Activated CD8-positive, alpha-beta memory T cell treated with anti-CD3 and anti-CD28 coated beads for 48 hours (primary cell): Measurements from ENCODE around the gene IL2RG.

Source experiments
- DNase-seq, 3 experiments: peaks; one replicate each; pipeline ENCODE4 v3.0.0-alpha.2; 2020; ENCODE audit warnings: low read depth in 2 of 3, low spot score in 2 of 3

IL2RG gene

DNA sequence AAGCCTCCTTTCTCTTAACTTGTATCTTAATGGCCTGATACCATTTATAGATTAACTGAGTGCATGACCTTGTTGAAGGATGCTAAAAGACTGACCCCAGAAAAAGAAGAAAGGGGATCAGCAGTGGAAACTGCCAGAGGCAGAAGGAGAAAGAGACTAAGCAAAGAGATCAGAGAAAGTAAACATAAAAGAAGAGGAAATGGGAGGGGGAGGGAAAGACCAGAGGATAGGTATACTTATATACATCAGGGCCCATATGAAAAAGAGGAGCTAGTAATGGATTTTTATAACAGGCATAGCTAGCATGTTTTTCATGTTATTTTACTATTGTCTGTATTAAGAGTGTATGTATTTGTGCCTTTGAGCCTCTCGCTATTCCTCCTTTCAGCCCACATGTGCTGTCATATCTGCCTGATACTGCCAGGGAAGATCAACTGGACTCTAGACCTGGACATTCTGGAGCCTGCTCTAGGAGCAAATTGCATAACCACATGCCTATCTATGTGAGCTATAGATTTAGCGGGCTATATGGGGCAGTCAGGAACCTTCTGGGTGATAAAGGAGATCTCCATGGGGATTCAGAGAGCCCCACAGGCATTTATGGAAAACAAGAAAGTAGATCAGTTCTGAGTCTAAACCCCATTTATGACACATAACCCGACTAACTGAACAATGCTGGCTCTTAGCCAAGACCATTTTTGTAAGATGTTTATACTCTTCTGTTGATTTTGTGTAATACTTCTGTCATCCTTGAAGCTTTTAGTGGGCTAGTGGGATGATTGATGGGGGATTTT, 29.9 kb downstream of the IL2RG start:
- DNase-seq, result no peak

GRCh38 chrX:71070531-71070930, 40.8 kb downstream of the IL2RG start:
- no peak for DNase-seq

GRCh38 chrX:71068044-71068918, 43.1 kb downstream of the IL2RG start, which contains the start of gene SNX12:
TSS of gene SNX12 (minus strand) at chrX:71068334. CDS start at chrX:71068306, 28 bp downstream.
- DNase-seq, result peak; percentile 45 to 81 (median 58)

DNA sequence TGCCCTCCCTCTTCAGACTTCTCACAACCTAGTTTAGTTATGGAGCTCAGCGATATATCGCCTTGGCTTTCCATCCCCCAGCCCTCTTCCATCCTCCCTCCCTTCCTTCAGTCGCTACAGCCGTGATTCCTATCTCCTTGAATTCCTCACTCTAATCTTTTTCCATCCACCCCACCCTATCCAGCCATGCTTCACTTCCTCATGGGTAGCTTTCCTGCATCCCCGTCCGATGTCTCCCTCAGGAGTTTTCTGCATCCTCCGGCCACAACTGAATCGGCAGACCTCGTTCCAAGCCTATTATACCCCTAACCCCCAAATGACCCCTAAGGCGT, 43.7 kb downstream of the IL2RG start:
- DNase-seq, result no peak

DNA sequence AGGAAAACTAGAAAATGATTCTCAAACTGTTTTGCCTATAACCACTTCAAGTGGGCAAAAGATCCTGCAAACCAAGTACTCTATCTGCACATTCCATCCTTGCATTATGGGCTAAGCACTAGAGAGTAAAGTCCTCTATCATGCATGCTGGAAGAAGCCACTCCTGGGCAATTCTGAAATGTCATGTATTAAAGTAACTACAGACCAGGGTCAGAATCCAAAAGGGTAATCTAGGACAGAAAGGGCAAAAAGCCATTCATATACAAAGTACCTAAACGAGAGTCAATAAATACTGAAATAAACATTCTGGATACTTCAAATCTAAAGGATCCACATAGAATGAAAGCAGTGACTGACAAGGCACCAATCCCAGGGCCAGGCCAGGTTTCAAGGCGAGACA, 44.3 kb downstream of the IL2RG start:
- DNase-seq, result no peak

DNA sequence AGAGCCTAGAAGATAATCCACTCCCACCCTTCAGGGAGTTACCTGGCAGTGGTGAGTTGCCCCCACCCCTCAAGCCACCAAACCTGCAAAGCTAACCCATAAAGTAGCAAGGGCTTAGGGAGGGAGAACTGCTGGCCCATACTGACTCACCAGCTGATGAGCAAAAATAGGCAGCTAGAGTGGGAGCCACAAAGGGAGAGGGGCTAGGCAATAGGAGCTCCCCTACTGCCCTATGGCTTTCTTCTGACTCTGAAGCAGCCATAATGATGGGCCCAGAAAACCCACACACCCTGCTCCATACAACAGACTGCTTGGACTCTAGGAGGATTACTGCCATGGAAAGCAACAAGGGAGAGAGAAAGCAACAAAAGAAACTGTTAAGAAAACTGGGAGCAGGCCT, 51.2 kb downstream of the IL2RG start:
- no peak for DNase-seq

DNA sequence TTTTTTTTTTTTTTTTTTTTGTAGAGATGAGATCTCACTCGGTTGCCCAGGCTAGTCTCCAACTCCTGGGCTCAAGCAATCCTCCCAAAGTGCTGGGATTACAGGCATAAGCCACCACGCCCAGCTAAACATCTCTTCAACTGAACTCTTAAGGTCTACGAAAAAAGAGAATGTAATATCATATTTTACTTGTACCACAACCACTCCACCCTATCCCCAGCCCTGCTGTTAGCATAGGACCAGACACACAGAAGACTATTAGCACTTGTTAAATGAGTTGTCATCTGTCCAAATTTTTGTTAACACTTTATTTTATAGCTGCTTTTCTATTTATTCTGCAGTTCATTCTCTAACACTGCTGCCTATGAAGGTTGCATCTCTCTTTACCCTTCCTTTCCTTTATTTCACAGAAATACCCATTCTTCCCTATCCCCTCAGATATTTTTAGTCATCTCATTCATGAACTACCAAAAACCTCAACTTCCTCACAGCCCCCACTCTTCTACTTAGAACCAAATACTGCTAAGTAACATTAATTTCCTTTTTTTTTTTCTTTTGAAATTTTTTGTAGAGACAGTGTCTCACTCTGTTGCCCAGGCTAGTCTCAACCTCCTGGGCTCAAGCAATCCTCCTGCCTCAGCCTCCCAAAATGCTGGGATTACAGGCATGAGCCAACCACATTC, 53.4 kb downstream of the IL2RG start:
- no peak for DNase-seq
